Measurements from ENCODE around the gene RASL11A.
"Not testable (repeated sequence)": the region's sequence is repeated elsewhere in the genome, so short reads cannot be mapped to it uniquely, and the experiment has no call there.

Gene RASL11A

GRCh38 chr13:27269114-27269665 lies 1.4 kb upstream of the RASL11A start:
- no peak for DNase-seq

- DNase-seq = no peak
Measured at GRCh38 chr13:27271570-27272096, 1.0 kb downstream of the RASL11A start.

- DNase-seq = no peak
Measured at GRCh38 chr13:27273658-27274425, 3.2 kb downstream of the RASL11A start.

- no peak for DNase-seq
Measured at GRCh38 chr13:27274631-27275030, 4.0 kb downstream of the RASL11A start.

GRCh38 chr13:27276188-27276587 lies 5.6 kb downstream of the RASL11A start:
- DNase-seq = no peak

GRCh38 chr13:27279506-27279905 lies 8.9 kb downstream of the RASL11A start:
- no peak for DNase-seq

- DNase-seq = no peak
Measured at GRCh38 chr13:27280009-27280656, 9.5 kb downstream of the RASL11A start.

- DNase-seq = no peak
Measured at GRCh38 chr13:27280841-27281240, 10.2 kb downstream of the RASL11A start.

- DNase-seq = peak; percentile 17 to 54
Measured at GRCh38 chr13:27281420-27281819, 10.8 kb downstream of the RASL11A start.

- peak; percentile 33 to 76 for DNase-seq
Measured at GRCh38 chr13:27283906-27284493, 13.4 kb downstream of the RASL11A start.

- DNase-seq = no peak
Measured at GRCh38 chr13:27288392-27288791, 17.8 kb downstream of the RASL11A start.

GRCh38 chr13:27289011-27289665 lies 18.5 kb downstream of the RASL11A start:
- DNase-seq = no peak

- no peak for DNase-seq
Measured at GRCh38 chr13:27290715-27291114, 20.1 kb downstream of the RASL11A start.

GRCh38 chr13:27291967-27292366 lies 21.3 kb downstream of the RASL11A start:
- not testable (repeated sequence) for DNase-seq

GRCh38 chr13:27293076-27293691 lies 22.6 kb downstream of the RASL11A start:
- no peak for DNase-seq

- no peak for DNase-seq
Measured at GRCh38 chr13:27293873-27294515, 23.4 kb downstream of the RASL11A start.

- no peak for DNase-seq
Measured at GRCh38 chr13:27295096-27295495, 24.5 kb downstream of the RASL11A start.

GRCh38 chr13:27295660-27296059 lies 25.0 kb downstream of the RASL11A start:
- no peak for DNase-seq

GRCh38 chr13:27296496-27296895 lies 25.9 kb downstream of the RASL11A start:
- DNase-seq = no peak

GRCh38 chr13:27298849-27299248 lies 28.2 kb downstream of the RASL11A start:
- DNase-seq = no peak

GRCh38 chr13:27300406-27300805 lies 29.8 kb downstream of the RASL11A start:
- DNase-seq = not testable (repeated sequence)

Measured in NCI-H526 (cell line).